DOHH2 (cell line): ENCODE measurements around the gene KLHL15.

ENCODE experiments used
- EZH2phosphoT487 ChIP-seq: fragments of 200-600 bp; sonication (generic); IDR thresholded peaks from 2 replicates; pipeline ENCODE4 v1.6.1; 2017; ENCODE audit warnings: borderline replicate concordance, mild to moderate bottlenecking, antibody characterized with exemption, low read length, moderate library complexity, mixed read lengths
- TF ChIP-seq, protein P1 (sequence below): fragments of 200-600 bp; sonication (generic); IDR thresholded peaks from one replicate; pipeline ENCODE4 v1.5.1; 2014; ENCODE audit warnings: antibody characterized with exemption, mild to moderate bottlenecking, low read depth, low read length; ENCODE audit not compliant: poor library complexity, severe bottlenecking

- TF ChIP-seq, protein P1, sequence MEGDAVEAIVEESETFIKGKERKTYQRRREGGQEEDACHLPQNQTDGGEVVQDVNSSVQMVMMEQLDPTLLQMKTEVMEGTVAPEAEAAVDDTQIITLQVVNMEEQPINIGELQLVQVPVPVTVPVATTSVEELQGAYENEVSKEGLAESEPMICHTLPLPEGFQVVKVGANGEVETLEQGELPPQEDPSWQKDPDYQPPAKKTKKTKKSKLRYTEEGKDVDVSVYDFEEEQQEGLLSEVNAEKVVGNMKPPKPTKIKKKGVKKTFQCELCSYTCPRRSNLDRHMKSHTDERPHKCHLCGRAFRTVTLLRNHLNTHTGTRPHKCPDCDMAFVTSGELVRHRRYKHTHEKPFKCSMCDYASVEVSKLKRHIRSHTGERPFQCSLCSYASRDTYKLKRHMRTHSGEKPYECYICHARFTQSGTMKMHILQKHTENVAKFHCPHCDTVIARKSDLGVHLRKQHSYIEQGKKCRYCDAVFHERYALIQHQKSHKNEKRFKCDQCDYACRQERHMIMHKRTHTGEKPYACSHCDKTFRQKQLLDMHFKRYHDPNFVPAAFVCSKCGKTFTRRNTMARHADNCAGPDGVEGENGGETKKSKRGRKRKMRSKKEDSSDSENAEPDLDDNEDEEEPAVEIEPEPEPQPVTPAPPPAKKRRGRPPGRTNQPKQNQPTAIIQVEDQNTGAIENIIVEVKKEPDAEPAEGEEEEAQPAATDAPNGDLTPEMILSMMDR = no peak
- TF ChIP-seq EZH2phosphoT487 = no peak
These were observed 24.2 kb downstream of the KLHL15 start for GRCh38 chrX:24002792-24003191.
